Duodenal mucosa (tissue), 2 donors: ENCODE results near the gene KCNK17.

Experiments used
- H3K27ac ChIP-seq: one replicate; pipeline ENCODE4 v1.7.0; 2013; ENCODE audit warnings: low read depth, low read length
- H3K27me3 ChIP-seq, 2 donors: one replicate each; pipeline ENCODE4 v1.7.0; 2013; ENCODE audit warnings: low read length in 2 of 2, control low read depth in 1 of 2; ENCODE audit not compliant: insufficient read depth in 2 of 2, control insufficient read depth in 1 of 2
- H3K36me3 ChIP-seq, 2 donors: one replicate each; pipeline ENCODE4 v1.7.0; 2013; ENCODE audit warnings: low read length in 2 of 2, control low read depth in 1 of 2; ENCODE audit not compliant: insufficient read depth in 2 of 2, control insufficient read depth in 1 of 2
- H3K4me1 ChIP-seq, 2 donors: one replicate each; pipeline ENCODE4 v1.7.0; 2013; ENCODE audit warnings: low read length in 2 of 2, control low read depth in 1 of 2; ENCODE audit not compliant: insufficient read depth in 2 of 2, control insufficient read depth in 1 of 2
- H3K4me3 ChIP-seq, 2 donors: one replicate each; pipeline ENCODE4 v1.7.0; 2013; ENCODE audit warnings: low read length in 2 of 2, low read depth in 1 of 2
- H3K9ac ChIP-seq, 2 donors: one replicate each; pipeline ENCODE4 v1.7.0; 2013; ENCODE audit warnings: low read length in 2 of 2, low read depth in 1 of 2
- H3K9me3 ChIP-seq, 2 donors: one replicate each; pipeline ENCODE4 v1.7.0; 2013; ENCODE audit warnings: low read length in 2 of 2, control low read depth in 1 of 2; ENCODE audit not compliant: control insufficient read depth in 1 of 2

Gene KCNK17

GRCh38 chr6:39347906-39348585 lies 33.8 kb upstream of the KCNK17 start:
- H3K9me3 ChIP-seq: no peaks in the 10 kb centered on the region
- peaks cover 5 to 6% of the 10 kb centered on the region in 2 donors for H3K4me1 ChIP-seq
- H3K36me3 ChIP-seq: no peaks in the 10 kb centered on the region
- no peak overlapping the region for H3K27ac ChIP-seq
- H3K9ac ChIP-seq: no peak overlapping the region
- no peak overlapping the region for H3K4me3 ChIP-seq
- H3K27me3 ChIP-seq: no peaks in the 10 kb centered on the region

GRCh38 chr6:39347206-39347605 lies 33.0 kb upstream of the KCNK17 start:
- Histone ChIP-seq H3K27me3 (no peaks in the 10 kb centered on the region), H3K4me3 (no peak overlapping the region), H3K9ac (no peak overlapping the region), H3K27ac (no peak overlapping the region), H3K9me3 (no peaks in the 10 kb centered on the region), H3K36me3 (no peaks in the 10 kb centered on the region), H3K4me1 (peaks cover 7 to 8% of the 10 kb centered on the region in 2 donors)

- H3K4me3 ChIP-seq: no peak overlapping the region
- H3K27me3 ChIP-seq: peaks cover 0 to 3% of the 10 kb centered on the region in 2 donors
- peaks cover 8% of the 10 kb centered on the region in 2 donors for H3K4me1 ChIP-seq
- H3K27ac ChIP-seq: no peak overlapping the region
- H3K36me3 ChIP-seq: no peaks in the 10 kb centered on the region
- H3K9me3 ChIP-seq: no peaks in the 10 kb centered on the region
- H3K9ac ChIP-seq: no peak overlapping the region
These were observed 30.6 kb upstream of the KCNK17 start for GRCh38 chr6:39344821-39345280.

GRCh38 chr6:39343396-39343870 lies 29.2 kb upstream of the KCNK17 start:
- H3K27me3 ChIP-seq: peaks cover 0 to 3% of the 10 kb centered on the region in 2 donors
- H3K9me3 ChIP-seq: no peaks in the 10 kb centered on the region
- H3K27ac ChIP-seq: no peak overlapping the region
- H3K9ac ChIP-seq: no peak overlapping the region
- H3K36me3 ChIP-seq: no peaks in the 10 kb centered on the region
- peaks cover 8 to 13% of the 10 kb centered on the region in 2 donors for H3K4me1 ChIP-seq
- H3K4me3 ChIP-seq: no peak overlapping the region

- Histone ChIP-seq H3K27me3 (peaks cover 0 to 3% of the 10 kb centered on the region in 2 donors), H3K27ac (no peak overlapping the region)
These were observed 28.6 kb upstream of the KCNK17 start for GRCh38 chr6:39342692-39343395.

GRCh38 chr6:39341937-39342336 lies 27.7 kb upstream of the KCNK17 start:
- Histone ChIP-seq H3K9me3 (no peaks in the 10 kb centered on the region), H3K27me3 (peaks cover 0 to 3% of the 10 kb centered on the region in 2 donors), H3K27ac (no peak overlapping the region), H3K4me3 (no peak overlapping the region), H3K36me3 (no peaks in the 10 kb centered on the region), H3K9ac (no peak overlapping the region), H3K4me1 (peaks cover 13% of the 10 kb centered on the region in 2 donors)

More at GRCh38 chr6:39342692-39343395, 28.6 kb upstream of the KCNK17 start:
- no peak overlapping the region for H3K4me3 ChIP-seq
- peaks cover 12 to 13% of the 10 kb centered on the region in 2 donors for H3K4me1 ChIP-seq
- no peak overlapping the region for H3K9ac ChIP-seq
- H3K36me3 ChIP-seq: no peaks in the 10 kb centered on the region
- no peaks in the 10 kb centered on the region for H3K9me3 ChIP-seq

- peaks cover 13 to 14% of the 10 kb centered on the region in 2 donors for H3K4me1 ChIP-seq
- H3K9me3 ChIP-seq: no peaks in the 10 kb centered on the region
- H3K27ac ChIP-seq: no peak overlapping the region
- H3K27me3 ChIP-seq: peaks cover 0 to 3% of the 10 kb centered on the region in 2 donors
- H3K36me3 ChIP-seq: no peaks in the 10 kb centered on the region
- H3K9ac ChIP-seq: no peak overlapping the region
- no peak overlapping the region for H3K4me3 ChIP-seq
These were observed 27.1 kb upstream of the KCNK17 start for GRCh38 chr6:39341352-39341751.

DNA sequence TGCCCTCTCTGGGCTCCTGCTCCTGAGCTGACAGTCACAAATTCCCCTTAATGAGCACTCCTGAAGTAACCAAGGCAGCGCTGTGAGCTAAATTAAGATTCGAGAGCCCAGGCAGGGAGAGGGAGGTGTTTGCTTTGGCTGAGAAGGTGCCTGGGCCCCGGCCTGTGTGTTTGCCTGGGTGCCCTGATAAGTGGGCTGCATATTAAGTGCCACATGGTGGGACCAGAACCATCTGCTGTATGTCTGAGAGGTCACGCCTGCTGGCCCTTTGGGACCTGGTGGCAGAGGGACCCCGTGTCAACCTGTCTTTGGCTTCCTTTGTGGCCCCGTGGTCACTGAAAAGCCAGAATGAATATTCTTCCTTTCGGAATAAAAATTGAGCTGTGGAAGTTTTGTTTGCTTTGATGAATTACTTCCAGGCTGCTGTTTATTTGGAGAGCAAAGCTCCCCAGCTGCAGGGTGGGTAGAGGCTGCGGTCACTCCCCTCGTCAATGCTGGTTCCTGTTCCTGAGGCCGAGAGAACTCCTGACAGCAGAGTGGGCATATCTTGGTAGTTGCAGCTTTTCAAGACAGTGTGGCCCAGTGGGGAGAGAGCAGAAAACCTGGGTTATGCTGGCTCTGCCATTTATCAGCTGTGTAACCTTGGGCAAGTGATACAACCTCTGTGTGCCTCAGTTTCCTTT lies 25.8 kb upstream of the KCNK17 start:
- H3K9ac ChIP-seq: no peak overlapping the region

GRCh38 chr6:39339096-39339867 lies 25.1 kb upstream of the KCNK17 start:
- H3K4me1 ChIP-seq: peaks cover 18 to 22% of the 10 kb centered on the region in 2 donors
- no peak overlapping the region for H3K4me3 ChIP-seq
- no peak overlapping the region for H3K27ac ChIP-seq
- no peaks in the 10 kb centered on the region for H3K36me3 ChIP-seq
- H3K27me3 ChIP-seq: peaks cover 0 to 3% of the 10 kb centered on the region in 2 donors
- H3K9ac ChIP-seq: no peak overlapping the region
- no peaks in the 10 kb centered on the region for H3K9me3 ChIP-seq

More for the DNA sequence above, 25.8 kb upstream of the KCNK17 start:
- no peaks in the 10 kb centered on the region for H3K9me3 ChIP-seq
- H3K4me1 ChIP-seq: peaks cover 18 to 22% of the 10 kb centered on the region in 2 donors
- H3K4me3 ChIP-seq: no peak overlapping the region
- H3K27ac ChIP-seq: no peak overlapping the region
- peaks cover 0 to 3% of the 10 kb centered on the region in 2 donors for H3K27me3 ChIP-seq
- no peaks in the 10 kb centered on the region for H3K36me3 ChIP-seq
